Kidney tubule cell (primary cell): ENCODE data around the gene KIF21B.
A peak's percentile ranks its signal among the peaks of the same experiment; 100 is the strongest.

Source experiments
- DNase-seq: peaks from one replicate; pipeline ENCODE4 v3.0.0-alpha.2; 2018; ENCODE audit warnings: low spot score

KIF21B gene

DNA sequence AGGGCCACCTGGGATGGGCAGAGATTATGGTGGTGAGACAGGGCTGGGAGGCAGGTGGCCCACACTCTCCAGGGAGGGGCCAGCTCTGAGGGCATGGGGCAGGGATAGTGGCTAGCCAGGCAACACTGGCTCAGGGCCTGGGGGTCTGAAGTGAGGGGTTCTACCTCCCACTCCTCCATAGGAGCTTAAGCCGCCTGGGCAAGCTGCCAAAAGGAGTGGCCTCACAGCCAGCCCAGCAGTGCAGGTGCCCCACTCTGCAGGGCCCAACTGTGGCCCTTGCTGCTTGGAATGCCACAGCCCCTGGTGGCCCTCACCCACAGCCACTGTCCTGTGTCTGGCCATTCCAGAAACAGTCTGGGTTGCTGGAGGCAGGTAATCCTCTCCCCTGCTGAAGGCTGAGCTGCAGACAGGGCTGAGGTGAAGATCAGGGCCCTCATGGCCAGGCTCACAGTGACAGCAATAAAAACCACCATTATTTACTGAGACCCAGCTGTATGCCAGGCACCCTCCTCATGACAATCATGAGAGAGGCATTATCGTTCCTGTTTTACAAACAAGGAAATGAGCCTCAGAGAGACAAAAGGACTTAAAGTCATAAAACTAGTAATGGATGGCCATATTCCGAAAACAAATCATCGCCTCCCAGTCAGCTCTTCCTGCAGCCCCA, 31.0 kb downstream of the KIF21B start:
- no peak for DNase-seq

DNA sequence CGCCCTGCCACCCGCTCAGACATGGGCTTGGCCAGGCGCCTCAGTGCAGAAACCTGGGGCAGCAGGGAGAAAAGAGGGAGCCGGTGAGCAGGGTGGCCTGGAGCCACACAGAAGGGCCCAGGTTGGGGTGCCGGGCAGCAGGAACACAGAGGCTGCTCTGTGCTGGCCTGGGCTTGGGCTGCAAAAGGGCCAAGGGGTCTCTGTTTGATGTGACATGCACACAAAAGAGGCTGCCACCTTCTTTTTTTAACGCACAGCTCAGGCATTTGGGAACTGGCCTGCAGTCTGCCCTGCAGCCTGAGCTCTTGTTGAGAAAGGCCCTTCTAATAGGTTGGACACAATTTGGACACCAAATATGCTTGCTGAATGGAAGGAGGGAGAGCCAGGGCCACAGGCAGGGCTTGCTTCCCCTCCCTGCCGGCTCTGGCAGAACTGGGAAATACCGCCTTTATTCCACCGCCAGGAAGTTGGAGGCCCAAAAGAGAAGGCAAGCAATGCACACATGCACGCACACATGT, 32.4 kb downstream of the KIF21B start:
- no peak for DNase-seq

DNA sequence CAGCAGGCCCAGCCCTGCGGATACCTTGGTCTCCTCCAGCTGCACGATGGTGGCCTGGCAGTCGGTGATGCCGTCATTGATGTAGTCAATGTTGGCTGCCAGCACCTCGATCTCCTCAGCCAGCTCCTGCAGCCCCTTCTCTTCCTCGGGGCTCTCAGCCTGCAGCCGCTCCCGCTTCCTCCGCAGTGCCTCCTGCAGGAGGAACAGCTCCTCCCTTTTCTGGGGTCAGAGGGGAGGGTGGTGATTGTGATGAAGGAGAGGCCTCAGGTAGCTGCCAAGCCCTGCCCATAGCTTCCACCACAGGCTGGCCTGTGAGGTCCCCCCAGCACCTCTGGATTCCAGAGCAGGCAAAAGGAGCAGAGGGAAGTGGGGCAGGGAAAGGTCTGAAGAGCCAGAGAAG, 33.4 kb downstream of the KIF21B start:
- DNase-seq: no peak

DNA sequence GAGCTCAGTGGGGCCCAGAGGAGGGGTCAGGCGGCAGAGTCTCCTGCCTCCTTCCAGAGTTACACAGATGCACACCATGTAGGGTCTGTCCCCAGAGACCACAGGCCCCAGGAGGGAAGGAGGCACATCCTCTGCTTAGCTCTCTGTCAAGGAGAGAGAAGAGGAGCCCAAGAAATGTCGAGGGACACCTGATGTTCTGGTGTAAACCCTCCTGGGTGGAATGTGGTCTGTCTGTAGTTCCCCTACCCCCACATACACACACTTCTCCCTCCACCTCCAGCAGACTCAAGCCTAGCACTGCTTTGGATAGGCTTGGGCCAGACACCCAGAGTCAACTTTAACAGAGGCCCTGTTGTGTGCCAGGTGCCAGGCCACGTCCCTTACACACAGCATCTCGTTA, 34.2 kb downstream of the KIF21B start:
- DNase-seq: no peak

DNA sequence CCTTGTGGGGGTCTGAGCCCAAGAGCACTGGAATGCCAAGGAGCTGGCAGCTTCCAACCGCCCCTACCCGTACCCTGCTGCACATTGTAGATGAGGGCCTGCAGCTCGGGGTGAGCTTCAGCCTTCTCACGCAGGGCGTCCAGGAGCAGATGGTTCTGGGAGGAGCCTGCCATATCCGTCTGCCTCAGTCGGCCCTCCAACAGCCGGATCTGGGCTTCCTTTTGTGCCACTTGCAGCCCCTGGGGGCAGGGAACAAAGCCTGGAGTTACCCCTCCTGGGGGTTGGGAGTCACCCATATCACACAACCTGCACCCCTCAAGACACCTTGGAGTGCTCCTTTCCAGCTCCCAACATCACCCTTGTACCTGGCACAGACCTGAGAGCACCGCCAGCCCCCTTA, 34.8 kb downstream of the KIF21B start:
- no peak for DNase-seq

DNA sequence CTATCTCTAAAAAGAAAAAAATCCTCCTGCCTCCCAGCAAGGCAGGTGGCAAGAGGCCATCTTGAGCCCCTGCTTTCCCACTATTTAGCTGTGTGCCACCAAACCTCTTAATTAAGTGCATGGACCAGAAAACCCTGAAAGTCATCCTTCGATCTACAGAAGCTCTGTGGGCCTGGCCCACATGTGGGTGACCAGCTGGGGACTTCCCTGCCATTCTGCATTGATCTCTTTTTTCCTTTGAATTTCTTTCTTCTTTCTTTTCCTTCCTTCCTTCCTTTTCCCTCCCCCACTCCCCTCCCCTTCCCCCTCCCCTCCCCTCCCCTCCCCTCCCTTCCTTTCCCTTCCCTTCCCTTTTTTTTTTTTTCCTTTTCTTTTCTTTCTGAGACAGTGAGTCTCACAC, 38.0 kb downstream of the KIF21B start:
- DNase-seq: no peak

DNA sequence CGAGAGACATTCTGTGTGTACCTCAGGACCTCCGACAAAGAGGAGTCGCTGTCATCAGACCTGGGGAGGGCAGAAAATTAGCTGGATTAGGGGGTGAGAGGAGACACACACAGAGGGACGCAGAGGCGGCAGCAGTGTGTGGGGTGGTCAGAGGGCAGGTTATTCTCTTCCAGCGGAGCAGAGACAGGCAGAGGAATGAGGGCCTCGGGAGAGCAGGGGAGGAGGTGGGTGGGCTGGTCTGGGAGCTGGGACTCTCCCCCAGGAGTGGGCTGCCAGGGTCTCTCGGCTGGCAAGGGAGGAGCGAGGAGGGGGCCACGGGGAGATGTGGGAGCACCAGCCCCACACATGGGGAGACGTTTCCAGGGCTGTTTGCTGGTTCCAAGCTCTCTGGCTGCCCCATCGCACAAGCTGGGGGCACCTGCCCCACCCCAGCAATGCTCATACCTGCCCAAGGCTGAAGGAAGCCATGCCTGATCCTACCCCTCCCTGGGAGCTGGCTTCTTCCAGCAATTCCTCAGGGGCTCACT, 40.4 kb downstream of the KIF21B start:
- no peak for DNase-seq

DNA sequence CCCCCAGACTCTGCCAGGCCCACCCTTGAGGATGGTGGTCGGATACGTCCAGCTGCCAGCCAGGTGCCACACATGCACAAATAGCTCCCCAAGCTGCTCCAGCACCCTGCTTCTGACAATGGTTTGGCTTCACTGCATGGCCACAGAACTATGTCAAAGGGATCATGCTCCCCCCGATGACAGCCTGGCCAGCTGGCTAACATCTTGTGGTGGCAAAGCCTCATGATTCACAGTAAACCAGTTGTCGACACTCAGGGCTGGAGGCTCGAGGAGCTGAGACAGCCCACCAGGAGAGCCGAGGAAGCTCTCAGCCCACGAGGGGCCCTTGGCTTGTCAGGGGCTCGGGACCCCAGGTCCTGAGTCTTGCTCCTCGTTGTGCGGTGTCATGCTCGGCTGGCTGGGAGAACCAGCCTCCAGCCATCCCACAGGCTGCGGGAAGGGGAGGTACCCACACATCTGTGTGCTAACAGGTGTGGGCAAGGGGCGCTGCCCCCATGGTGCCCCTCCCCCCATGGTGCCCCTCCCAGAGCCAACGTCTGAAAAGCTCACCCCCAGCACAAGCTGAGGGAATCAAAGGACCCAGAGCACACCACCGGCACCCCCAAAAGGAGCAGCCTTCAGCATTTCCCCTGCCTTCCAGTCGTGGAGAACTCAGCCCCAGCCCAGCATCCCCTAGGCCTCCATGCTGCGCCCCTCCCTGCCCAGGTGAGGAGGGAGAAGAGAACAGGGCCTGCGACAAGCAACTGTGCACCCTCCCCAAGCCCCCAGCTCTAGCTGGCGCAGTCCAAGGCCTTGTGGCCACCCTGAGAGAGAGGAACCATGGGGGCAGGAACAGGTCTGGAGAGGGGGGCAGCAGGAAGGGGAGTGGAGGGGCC, 41.2 kb downstream of the KIF21B start:
- DNase-seq: no peak

DNA sequence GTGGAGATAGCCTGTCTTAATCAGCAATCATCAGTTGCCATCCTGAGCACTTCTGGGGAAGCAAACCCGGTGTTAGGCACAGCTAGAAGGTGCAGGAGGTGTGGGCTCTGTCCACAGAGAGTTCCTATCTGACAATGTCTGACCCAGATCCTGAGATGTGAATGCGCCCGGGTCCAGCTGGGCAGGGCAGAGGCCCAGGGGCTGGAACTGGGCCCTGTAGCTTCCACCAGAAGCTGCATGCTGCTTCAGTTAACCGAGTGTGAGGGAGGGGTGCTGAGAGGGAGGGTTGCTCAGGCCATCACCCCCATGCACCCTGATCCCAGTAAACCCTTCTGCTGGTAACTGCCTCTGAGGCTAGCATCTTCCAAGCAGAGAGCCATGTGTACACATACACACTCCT, 42.2 kb downstream of the KIF21B start:
- DNase-seq: no peak

DNA sequence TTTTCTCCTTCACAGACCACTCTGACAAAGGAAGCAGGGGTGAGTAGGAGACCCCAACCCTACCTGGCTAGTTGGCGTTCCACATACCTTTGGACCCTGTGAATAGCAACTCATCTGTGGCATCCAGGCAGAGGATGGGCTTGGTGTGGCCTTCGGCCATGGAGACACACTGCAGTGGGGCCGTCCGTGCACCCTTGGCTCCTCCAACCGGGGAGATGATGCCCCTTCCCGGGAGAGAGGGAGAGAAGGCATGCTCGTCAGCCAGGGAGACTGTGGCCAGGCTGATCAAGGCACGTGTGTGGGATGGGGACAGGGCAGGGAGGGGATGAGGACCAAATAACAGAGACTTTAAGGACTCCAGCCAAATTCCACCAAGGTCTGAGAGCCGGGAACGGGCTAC, 42.6 kb downstream of the KIF21B start:
- no peak for DNase-seq

DNA sequence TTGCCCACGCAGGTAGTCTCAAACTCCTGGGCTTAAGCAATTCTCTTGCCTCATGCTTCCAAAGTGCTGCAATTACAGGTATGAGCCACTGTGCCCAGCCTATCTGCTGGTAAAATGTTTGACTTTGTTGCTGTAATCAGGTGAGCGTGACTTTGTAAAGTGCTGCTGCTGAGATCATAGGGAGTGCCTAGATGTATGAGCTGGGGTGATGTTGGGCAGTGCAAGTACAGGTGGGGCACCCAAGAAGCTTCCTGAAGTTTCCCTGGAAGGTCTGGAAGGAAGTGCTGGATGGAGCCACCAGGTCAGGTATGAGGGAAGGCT, 43.1 kb downstream of the KIF21B start:
- DNase-seq: peak; percentile 3

DNA sequence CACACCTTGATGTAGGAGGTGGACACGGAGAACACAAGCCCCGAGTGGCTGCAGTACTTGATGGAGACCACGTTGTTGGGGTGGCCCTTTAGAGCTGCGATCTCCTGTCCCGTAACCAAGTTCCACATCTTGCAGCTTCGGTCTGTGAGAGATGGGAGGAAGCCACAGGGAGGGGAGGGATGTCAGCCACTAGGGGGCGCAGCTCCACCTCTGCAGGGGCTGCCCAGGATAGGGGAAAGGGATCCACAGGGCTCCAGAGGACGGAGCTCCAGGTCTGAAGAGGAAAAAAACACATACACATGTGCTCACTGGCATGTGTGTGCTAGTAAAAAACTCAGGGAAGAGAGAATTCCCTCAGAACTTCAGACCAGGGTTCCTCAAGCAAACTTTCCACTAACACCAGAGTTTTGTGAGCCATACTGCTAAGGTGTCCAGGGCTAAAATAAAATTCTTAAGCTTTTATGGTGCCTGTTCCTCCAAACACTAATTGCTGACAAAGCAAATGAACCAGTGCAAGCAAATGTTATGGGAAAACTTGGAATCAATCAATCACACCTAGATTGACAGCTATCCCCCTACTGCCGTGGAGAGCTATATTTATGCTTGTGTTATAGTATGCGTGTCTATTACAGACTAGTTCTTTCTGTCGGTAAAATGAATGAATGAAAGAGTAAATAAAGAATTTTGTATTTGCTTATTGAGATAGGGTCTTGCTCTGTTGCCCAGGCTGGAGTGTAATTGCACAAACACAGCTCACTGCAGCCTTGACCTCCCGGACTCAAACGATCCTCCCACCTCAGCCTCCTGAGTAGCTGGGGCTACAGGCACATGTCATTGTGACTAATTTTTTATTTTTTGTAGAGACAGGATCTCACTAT, 43.7 kb downstream of the KIF21B start:
- peak; percentile 36 for DNase-seq

DNA sequence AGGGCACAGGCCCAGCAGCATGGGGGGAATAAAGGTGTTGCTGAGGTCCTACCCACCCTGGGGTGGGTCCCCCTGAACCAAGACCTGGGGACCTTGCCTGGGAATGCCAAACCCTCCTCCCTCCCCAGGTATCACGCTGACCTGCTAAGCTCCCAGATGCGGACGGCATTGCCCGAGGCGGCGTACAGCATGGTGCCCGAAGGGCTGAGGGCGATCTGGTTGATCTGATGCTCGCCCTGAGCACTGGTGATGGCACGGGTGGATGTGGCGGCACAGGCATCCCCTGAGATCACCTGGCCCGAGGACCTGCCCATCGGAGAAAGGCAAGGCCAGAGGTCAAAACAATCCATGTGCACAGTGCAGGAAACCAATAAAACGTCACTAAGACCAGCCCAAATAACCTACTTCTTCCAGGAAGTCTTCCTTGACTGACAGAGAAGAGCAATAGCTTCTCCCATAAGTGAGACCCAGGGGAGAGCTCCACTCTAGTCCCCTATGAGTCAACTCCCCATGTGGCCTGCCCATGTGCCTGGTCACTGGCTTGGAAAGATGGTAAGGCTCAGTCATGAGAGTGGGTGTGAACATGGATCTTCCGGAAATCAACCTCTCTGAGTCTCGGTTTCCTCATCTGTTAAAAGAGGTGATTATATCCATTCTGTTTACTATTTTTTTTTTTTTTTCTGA, 46.3 kb downstream of the KIF21B start:
- DNase-seq: peak; percentile 43

DNA sequence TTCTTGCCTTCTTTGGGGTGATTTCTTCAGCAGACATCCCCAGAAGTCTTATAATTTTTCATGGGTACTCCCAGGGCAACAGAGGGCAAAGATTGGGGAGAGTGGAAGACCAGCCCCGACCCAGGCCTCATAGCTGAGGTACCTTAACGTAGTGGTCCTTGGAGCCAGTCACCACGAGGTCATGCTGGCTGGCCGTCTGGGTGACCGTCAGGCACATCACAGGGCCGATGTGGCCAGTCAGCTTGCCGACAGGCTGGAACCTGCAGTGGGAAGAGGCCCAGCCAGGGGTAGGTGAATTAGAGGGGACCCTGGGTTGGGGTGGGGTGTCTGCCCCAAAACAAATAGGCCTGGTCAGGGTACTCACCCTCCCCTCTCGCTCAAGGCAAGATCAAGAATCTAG, 46.9 kb downstream of the KIF21B start:
- DNase-seq: no peak

DNA sequence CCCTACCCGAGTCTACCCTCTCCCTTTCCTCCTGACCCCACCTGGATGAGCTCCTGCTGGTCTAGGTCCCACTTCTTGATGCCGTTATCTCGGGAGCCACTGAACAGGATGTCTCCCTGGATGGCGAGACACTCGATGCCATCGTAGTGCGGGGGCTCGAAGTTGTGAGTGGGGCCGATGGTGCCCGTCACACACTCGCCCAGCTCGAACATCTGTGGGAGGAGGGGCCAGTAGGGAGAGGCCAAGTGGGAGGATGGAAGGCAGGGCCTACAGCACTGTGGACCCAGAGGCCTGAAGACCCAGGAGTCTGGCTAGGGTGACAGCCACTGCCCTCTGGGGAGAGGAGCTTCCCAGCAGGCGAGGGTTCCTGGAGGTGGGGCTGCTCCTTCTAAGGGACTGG, 48.1 kb downstream of the KIF21B start:
- no peak for DNase-seq

DNA sequence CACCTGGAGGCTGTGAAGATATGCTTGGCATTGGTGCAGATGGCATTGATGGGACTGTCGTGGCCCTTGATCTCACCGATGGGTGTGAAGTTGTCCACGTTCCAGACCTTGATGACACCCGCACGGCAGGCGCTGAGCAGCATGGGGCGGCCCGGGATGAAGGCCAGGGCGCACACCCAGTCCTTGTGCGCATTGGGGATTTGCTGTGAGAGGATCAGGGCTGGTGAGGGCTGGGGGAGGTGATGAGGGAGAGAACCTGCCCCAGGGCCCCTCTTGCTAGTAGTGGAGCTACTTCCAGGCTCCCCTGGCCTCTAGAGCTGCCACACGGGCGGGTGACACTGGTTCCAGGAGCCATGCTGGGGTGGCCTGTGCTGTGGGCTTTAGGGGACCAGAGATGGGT, 48.8 kb downstream of the KIF21B start:
- no peak for DNase-seq

DNA sequence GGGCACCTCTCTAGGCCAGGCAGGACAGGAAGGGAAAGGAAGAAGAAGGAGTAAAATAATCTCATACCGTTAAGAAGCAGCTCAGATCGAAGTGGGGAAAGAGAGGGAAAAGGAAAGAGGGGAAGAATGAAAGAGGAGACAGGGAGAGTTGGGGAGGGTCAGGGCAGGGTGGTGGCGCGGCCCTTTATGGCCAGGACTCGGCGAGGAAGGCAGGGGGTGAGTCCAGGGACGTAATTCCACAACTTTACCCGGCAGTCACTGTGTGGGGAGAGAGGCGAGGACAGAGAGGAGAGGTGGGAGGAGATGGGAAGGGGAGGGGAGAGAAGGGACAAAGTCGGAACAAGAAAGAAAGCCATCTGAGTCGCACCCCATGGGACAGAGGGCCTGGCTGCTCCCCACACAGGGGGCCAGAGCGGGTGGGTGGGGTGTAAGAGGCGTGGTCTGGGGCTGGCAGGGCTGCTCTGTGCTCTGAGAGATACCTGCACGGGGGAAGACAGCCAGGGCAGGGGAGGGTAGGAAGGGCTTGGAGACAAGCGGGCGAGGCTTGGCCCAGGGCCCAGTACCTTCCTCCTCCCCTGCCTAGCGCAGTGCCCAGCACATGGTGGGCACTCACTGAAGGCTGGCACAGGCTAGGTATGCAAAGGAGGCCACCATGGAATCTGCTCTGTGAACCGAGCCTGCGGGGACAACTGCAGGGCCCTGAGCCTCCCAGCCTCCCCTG, 49.4 kb downstream of the KIF21B start:
- DNase-seq: no peak

DNA sequence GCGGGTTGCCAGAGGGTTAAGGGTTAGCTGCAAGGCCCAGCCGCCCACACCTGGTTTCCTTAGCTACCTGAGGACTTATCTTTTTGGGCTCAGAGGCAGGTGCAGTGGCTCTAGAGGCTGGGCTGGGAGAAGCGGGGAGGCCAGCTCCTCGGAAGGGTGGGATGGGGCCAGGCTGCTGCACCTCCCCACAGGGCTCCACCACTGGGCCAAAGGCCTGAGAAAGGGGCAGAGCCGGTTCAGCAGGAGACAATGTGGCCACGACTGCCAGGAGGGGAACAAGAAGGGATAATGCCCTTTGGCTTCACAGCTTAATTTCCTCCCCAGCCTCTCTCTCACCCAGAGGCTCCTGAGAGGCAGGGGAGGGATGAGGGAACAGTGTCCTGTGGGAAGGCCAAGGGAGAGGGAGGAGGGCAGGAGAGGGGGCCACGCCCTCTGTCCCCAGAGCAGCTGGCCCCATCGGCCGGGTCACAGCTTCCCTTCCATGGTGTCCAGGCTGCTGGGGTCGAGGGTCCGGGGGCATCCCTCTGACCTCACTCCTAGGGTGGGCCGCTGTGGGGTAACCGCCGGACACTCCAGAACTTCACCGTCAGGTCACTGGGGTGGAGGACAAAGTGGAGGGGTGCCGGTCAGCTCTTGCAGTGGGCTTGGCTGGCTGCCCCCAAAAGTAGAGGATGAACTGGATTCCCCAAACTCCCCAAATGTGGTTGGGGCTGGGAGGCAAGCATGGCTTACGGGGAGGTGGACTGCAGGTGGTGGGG, 50.4 kb downstream of the KIF21B start:
- DNase-seq: no peak

DNA sequence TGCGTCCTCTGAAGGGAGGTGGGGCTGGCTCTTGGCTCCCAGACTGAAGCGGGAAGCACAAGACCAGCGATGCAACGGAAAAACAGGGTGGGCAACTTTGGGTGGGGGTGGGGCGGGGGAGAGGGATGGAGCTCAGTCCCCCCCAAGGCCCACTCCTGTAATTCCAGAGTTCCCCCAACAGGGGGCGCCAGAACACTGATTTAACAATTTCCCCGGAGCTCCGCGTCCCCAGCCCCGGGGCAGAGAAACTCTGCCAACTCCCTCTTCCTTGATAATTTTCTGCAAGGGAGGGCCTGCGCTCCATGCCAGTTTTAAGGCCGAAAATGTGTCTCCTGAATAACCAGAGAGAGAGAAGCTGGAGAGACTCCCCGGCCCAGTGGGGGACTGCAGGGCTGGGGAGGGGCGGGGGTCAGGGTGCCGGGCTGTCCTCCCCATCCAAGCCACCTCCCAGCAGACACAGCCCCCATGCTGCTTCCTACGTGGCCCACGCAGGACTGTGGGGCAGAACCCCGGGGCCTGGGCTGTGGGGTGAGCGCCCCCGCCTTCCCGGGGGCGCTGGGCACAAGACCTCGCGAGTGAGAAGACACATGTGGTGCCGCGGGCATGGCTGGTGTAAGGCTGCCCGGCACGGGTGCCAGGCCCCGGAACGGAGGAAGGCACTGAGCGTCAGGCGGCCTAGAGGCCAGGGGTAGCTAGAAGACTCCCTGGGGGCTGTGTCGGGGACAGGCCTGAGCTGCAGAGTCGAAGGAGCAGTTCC, 51.4 kb downstream of the KIF21B start:
- DNase-seq: peak; percentile 47
